ENCODE data around the gene SLC24A3.

Gene SLC24A3

DNA sequence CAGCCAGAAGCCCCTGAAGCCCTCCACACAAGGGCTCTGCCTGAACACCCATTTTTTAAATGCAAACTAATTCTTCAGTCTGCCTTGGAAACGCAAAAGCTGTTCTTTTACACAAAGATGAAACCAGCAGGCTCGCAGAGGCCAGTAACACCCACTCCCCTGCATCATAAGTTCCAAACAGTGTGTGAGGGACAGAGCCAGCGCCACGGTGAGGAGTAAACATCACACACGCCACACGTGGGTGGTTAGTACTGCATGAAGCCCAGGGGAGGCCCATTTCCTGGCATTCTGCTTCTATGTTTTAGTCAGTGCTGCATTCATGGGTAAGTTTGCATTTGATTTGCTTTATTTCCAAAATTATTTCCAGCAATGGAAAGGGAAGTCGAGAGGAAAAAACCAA, 327.9 kb downstream of the SLC24A3 start:
- no peak for DNase-seq (ENCODE audit: low read depth)
- TF ChIP-seq, protein P1, sequence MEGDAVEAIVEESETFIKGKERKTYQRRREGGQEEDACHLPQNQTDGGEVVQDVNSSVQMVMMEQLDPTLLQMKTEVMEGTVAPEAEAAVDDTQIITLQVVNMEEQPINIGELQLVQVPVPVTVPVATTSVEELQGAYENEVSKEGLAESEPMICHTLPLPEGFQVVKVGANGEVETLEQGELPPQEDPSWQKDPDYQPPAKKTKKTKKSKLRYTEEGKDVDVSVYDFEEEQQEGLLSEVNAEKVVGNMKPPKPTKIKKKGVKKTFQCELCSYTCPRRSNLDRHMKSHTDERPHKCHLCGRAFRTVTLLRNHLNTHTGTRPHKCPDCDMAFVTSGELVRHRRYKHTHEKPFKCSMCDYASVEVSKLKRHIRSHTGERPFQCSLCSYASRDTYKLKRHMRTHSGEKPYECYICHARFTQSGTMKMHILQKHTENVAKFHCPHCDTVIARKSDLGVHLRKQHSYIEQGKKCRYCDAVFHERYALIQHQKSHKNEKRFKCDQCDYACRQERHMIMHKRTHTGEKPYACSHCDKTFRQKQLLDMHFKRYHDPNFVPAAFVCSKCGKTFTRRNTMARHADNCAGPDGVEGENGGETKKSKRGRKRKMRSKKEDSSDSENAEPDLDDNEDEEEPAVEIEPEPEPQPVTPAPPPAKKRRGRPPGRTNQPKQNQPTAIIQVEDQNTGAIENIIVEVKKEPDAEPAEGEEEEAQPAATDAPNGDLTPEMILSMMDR (IDR thresholded peaks at IDR 0.05; ENCODE audit: low read length, missing control alignments): no peak
- H3K4me3 ChIP-seq (replicated peaks; ENCODE audit: low read depth, low read length): no peak overlapping the region

DNA sequence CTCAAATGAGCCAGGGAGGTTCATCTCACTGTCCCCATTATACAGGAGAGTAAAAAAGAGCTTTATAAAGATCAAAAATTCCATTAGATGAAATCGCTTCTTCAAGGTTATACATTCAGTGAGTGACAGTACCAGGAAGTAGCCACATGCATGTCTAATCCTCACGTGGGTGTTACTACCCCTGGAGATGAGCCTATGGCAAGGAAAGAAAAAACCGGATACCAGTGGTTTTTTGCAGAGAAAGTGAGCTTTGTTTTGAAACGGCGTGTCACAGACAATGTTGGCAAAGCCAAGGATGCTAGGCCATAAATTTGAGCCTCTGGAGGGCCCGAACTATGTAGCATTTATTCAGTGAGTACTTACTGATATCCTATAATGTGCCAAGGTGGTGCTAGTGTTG, 330.7 kb downstream of the SLC24A3 start:
- TF ChIP-seq, protein P1 (IDR thresholded peaks at IDR 0.05; ENCODE audit: low read length, missing control alignments): no peak
- DNase-seq (ENCODE audit: low read depth): no peak
- no peak overlapping the region for H3K4me3 ChIP-seq (replicated peaks; ENCODE audit: low read depth, low read length)

DNA sequence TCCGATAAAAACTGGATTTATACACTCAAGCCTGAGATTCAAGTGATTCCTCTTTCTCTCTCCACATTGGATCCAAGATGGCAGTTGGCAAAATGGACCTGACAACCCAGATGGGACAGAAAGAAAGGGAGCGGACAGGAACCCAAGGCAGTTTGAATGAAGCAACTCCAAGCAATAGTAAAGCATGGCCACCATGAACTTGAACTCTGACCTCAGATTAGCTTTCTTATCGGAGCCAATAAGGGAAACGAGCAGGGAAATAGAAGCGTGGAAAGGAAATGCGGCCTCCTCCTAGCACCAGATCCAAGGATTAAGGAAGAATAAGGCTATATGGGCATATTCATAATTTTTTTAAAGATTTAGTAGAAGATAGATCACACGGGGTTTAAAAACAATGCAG, 332.2 kb downstream of the SLC24A3 start:
- TF ChIP-seq, protein P1 (IDR thresholded peaks at IDR 0.05; ENCODE audit: low read length, missing control alignments): no peak

DNA sequence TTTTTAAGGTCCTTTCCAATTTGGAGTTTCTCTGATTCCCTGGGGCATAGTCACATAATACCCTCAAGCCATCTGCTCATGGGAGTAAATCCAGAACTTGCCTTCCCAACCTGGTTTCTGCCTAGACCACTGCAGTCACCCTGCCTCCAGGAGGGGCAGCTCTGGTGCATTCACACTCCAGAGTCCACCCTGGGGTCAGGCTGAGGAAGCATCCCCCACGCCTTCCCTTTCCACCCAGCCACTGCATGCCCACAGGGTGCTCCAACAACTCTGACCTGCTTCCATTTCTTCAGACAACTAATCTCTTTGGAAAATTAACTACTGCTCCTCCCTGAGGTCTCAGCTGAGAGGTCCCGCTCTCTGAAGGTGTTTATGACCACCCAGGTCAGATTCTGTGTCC, 334.2 kb downstream of the SLC24A3 start:
- no peak for DNase-seq (ENCODE audit: low read depth)
- no peak overlapping the region for H3K4me3 ChIP-seq (replicated peaks; ENCODE audit: low read depth, low read length)
- TF ChIP-seq, protein P1 (IDR thresholded peaks at IDR 0.05; ENCODE audit: low read length, missing control alignments): no peak

More for the DNA sequence above, 332.2 kb downstream of the SLC24A3 start:
- DNase-seq (ENCODE audit: low read depth): no peak
- H3K4me3 ChIP-seq (replicated peaks; ENCODE audit: low read depth, low read length): no peak overlapping the region

DNA sequence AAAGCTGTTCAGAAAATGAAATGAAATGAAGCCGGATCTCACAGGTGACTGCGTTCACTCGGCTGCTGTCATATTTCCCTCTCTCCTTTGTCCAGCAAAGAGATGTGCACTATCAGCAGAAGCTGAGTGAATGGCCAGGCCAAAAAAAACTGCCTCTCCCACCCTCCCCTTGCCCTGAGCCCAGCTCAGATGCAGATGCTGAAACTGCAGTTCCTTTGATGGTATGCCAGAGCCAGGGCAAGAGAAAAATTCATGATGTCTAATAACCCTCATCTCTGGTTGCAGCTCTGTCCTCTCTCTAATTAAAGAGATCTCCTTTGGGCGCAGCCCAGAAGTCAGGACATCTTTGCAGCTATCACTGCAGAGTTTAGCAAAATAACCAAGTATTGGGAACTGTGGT, 335.1 kb downstream of the SLC24A3 start:
- TF ChIP-seq, protein P1 (IDR thresholded peaks at IDR 0.05; ENCODE audit: low read length, missing control alignments): no peak
- no peak for DNase-seq (ENCODE audit: low read depth)
- H3K4me3 ChIP-seq (replicated peaks; ENCODE audit: low read depth, low read length): no peak overlapping the region

DNA sequence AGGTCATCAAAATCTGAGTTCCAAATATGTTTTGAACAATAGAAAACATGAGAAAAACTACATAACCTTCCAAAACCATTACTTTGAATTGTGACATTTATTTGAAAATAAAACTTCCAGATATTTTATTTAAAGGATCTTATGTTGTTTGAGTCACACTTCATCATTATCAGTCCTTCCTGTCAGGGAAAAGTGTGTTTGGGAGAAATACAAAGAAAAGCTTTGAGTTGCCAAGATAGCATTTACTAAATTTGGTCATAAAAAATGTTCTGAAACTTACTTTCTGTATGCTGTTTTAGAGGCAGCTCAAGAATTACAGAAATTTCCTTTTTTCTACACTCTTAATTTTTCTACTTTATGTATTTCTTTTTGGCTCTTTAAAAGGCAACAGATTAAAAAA, 337.5 kb downstream of the SLC24A3 start:
- TF ChIP-seq, protein P1 (IDR thresholded peaks at IDR 0.05; ENCODE audit: low read length, missing control alignments): no peak
- no peak for DNase-seq (ENCODE audit: low read depth)
- no peak overlapping the region for H3K4me3 ChIP-seq (replicated peaks; ENCODE audit: low read depth, low read length)

All from fibroblast of pulmonary artery (primary cell).